HepG2 (cell line): ENCODE results near the gene DDHD1. TPM values are rescaled to one million over a fixed set of nuclear protein-coding genes. Genes with fewer than 3 reads are reported as not detected.

Experiments used
- ATAD3A ChIP-seq: sonication (generic); formaldehyde crosslinking; IDR thresholded peaks from 2 replicates; pipeline ENCODE4 v1.4.0; 2020; ENCODE audit warnings: missing genetic modification reagents
- CHD2 ChIP-seq: IDR thresholded peaks from 2 replicates; pipeline ENCODE4 v1.6.1; 2011; ENCODE audit warnings: low read depth, low read length, improper control_type of control experiment
- ETV5 ChIP-seq: IDR thresholded peaks from 2 replicates; pipeline ENCODE4 v1.6.1; 2018; ENCODE audit warnings: missing biosample characterization, missing genetic modification reagents, inconsistent platforms, borderline replicate concordance
- FIP1L1 ChIP-seq: fragments of 200-400 bp; formaldehyde crosslinking; IDR thresholded peaks from 2 replicates; pipeline ENCODE4 v1.6.1; 2018; ENCODE audit warnings: low read depth, mild to moderate bottlenecking, low read length, moderate library complexity, borderline replicate concordance; ENCODE audit not compliant: insufficient read depth
- GATAD1 ChIP-seq: IDR thresholded peaks from 2 replicates; pipeline ENCODE4 v1.6.1; 2016; ENCODE audit warnings: missing genetic modification reagents, missing compliant biosample characterization
- HDAC6 ChIP-seq: fragments of 200-600 bp; sonication (generic); IDR thresholded peaks from 2 replicates; pipeline ENCODE4 v1.7.0; 2017; ENCODE audit warnings: mild to moderate bottlenecking, antibody characterized with exemption, low read length, low read depth
- HMGA1 ChIP-seq: sonication (generic); formaldehyde crosslinking; conservative IDR thresholded peaks from 2 replicates; pipeline ENCODE4 v1.4.0; 2020; ENCODE audit warnings: missing genetic modification reagents
- KDM5B ChIP-seq: sonication (generic); formaldehyde crosslinking; IDR thresholded peaks from 2 replicates; pipeline ENCODE4 v1.4.0; 2020; ENCODE audit warnings: missing genetic modification reagents, mild to moderate bottlenecking, borderline replicate concordance
- MTA3 ChIP-seq: sonication (generic); formaldehyde crosslinking; IDR thresholded peaks from 2 replicates; pipeline ENCODE4 v1.4.0; 2020; ENCODE audit warnings: missing genetic modification reagents
- NFE2 ChIP-seq: sonication (generic); formaldehyde crosslinking; IDR thresholded peaks from 2 replicates; pipeline ENCODE4 v1.4.0; 2020; ENCODE audit warnings: missing genetic modification reagents
- PHF8 ChIP-seq: sonication (generic); formaldehyde crosslinking; IDR thresholded peaks from 2 replicates; pipeline ENCODE4 v1.5.0; 2020; ENCODE audit warnings: missing genetic modification reagents
- POGZ ChIP-seq: sonication (generic); formaldehyde crosslinking; IDR thresholded peaks from 2 replicates; pipeline ENCODE4 v1.4.0; 2020; ENCODE audit warnings: mild to moderate bottlenecking, missing genetic modification reagents
- RFX5 ChIP-seq: IDR thresholded peaks from 2 replicates; pipeline ENCODE4 v1.6.1; 2011; ENCODE audit warnings: low read depth, low read length, improper control_type of control experiment
- RFXAP ChIP-seq: sonication (generic); formaldehyde crosslinking; IDR thresholded peaks from 2 replicates; pipeline ENCODE4 v1.4.0; 2020; ENCODE audit warnings: missing genetic modification reagents, borderline replicate concordance
- THYN1 ChIP-seq: sonication (generic); formaldehyde crosslinking; IDR thresholded peaks from 2 replicates; pipeline ENCODE4 v1.8.1; 2023; ENCODE audit warnings: low read depth, mild to moderate bottlenecking, moderate library complexity, missing genetic modification reagents, borderline replicate concordance
- ZBTB42 ChIP-seq: sonication (generic); formaldehyde crosslinking; IDR thresholded peaks from 2 replicates; pipeline ENCODE4 v1.5.0; 2020; ENCODE audit warnings: mild to moderate bottlenecking, missing genetic modification reagents
- ZFP90 ChIP-seq: sonication (generic); formaldehyde crosslinking; IDR thresholded peaks from 2 replicates; pipeline ENCODE4 v1.8.0; 2022; ENCODE audit warnings: missing genetic modification reagents, mild to moderate bottlenecking, inconsistent platforms, borderline replicate concordance
- ZMYM3 ChIP-seq: sonication (generic); formaldehyde crosslinking; IDR thresholded peaks from 2 replicates; pipeline ENCODE4 v1.5.1; 2020; ENCODE audit warnings: mild to moderate bottlenecking, missing genetic modification reagents
- ZNF180 ChIP-seq: sonication (generic); formaldehyde crosslinking; IDR thresholded peaks from 2 replicates; pipeline ENCODE4 v1.4.0; 2020; ENCODE audit warnings: low read depth, missing genetic modification reagents, borderline replicate concordance
- ZNF205 ChIP-seq: IDR thresholded peaks from 2 replicates; pipeline ENCODE4 v1.6.1; 2018; ENCODE audit warnings: missing biosample characterization, missing genetic modification reagents
- ZNF264 ChIP-seq: sonication (generic); formaldehyde crosslinking; IDR thresholded peaks from 2 replicates; pipeline ENCODE4 v1.4.0; 2020; ENCODE audit warnings: missing genetic modification reagents
- ZNF33B ChIP-seq: sonication (generic); formaldehyde crosslinking; IDR thresholded peaks from 2 replicates; pipeline ENCODE4 v1.5.1; 2020; ENCODE audit warnings: mild to moderate bottlenecking, missing genetic modification reagents
- ZNF713 ChIP-seq: sonication (generic); formaldehyde crosslinking; IDR thresholded peaks from 2 replicates; pipeline ENCODE4 v1.4.0; 2020; ENCODE audit warnings: mild to moderate bottlenecking, missing genetic modification reagents
- ZNF737 ChIP-seq: sonication (generic); formaldehyde crosslinking; IDR thresholded peaks from 2 replicates; pipeline ENCODE4 v1.5.0; 2020; ENCODE audit warnings: missing genetic modification reagents, mild to moderate bottlenecking, borderline replicate concordance
- ZSCAN9 ChIP-seq: IDR thresholded peaks from 2 replicates; pipeline ENCODE4 v1.6.1; 2016; ENCODE audit warnings: borderline replicate concordance
- ZZZ3 ChIP-seq: sonication (generic); formaldehyde crosslinking; IDR thresholded peaks from 2 replicates; pipeline ENCODE4 v1.4.0; 2020; ENCODE audit warnings: missing genetic modification reagents, mild to moderate bottlenecking, borderline replicate concordance
- polyA plus RNA-seq, 8 experiments: library from polyadenylated mRNA; depleted of rRNA in 3 of 8; stranded (reverse) in 7 of 8; unstranded in 1 of 8; fragments of >200 nt; fragmentation: Illumina TruSeq in 4 of 8; extraction: Trizol in 4 of 8; gene quantifications; 2 replicates each; pipeline versions ENCODE4 v1.2.1 to v1.2.3, GENCODE V29; 2011 to 2016; ENCODE audit warnings: low read depth in 4 of 8, missing spikeins in 1 of 8, mixed read lengths in 1 of 8; ENCODE audit not compliant: insufficient read depth in 1 of 8
- total RNA-seq, 5 experiments: library from RNA; depleted of rRNA; stranded (reverse); fragments of >200 nt; fragmentation: Illumina TruSeq; extraction: Trizol; gene quantifications; 2 replicates each; pipeline ENCODE4 v1.2.3, GENCODE V29; 2016; ENCODE audit warnings: low read depth in 1 of 5
- TF ChIP-seq, protein P1 (sequence below): fragments of 450-650 bp; IDR thresholded peaks from 2 replicates; pipeline ENCODE4 v1.6.1; 2016
- TF ChIP-seq, protein P2 (sequence below): sonication (generic); formaldehyde crosslinking; IDR thresholded peaks from 2 replicates; pipeline ENCODE4 v1.8.0; 2022; ENCODE audit warnings: missing genetic modification reagents, mild to moderate bottlenecking, borderline replicate concordance
- TF ChIP-seq, protein P3 (sequence below): sonication (generic); formaldehyde crosslinking; conservative IDR thresholded peaks from 2 replicates; pipeline ENCODE4 v1.4.0; 2020; ENCODE audit warnings: missing genetic modification reagents

The DDHD1 gene
- total and polyA plus RNA-seq, 2 of the 13 experiments (the other 11 are each of a cell fraction or from before 2014, with no cell fraction given), result 4.6 to 8.3 TPM

DNA sequence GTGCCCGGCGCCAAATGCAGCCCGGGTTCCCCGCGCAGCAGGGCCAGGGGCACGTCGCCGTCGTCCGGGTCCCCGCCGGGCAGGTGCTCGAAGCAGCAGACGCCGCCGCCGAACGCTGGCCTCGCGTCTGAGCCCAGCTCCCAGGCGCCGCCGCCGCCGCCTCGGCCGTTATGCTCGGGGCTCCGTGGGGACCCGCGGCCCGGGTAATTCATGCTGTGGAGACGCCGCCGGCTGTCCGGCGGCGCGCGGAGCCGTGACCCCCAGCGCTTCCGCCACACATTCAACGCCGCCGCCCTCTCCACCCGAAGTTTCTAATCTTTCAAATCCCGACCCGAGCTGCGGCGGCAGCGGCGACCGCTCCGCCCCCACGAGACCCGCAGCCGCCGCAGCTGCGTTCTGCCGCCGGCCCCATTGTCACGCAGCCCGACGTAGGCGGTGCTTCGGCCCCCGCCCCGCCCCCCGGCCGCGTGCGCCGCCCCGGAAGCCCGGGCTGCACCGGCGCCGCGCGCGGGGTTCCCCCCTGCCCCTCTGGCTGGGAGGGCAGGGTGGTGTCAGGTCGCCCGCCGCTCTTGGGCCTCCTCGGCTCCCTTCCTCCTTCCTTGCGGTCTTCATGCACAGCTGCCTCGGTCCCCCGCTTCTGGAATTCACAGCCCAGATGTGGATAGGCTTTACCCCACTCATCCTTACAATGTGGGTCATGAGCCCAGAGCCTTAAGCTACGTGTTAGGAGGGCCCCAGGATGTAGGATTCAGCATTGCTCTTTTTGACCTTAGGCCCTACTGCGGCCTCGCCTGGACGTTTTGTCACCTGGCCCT is at the start of gene DDHD1 (continued):
- TF ChIP-seq, protein P1, sequence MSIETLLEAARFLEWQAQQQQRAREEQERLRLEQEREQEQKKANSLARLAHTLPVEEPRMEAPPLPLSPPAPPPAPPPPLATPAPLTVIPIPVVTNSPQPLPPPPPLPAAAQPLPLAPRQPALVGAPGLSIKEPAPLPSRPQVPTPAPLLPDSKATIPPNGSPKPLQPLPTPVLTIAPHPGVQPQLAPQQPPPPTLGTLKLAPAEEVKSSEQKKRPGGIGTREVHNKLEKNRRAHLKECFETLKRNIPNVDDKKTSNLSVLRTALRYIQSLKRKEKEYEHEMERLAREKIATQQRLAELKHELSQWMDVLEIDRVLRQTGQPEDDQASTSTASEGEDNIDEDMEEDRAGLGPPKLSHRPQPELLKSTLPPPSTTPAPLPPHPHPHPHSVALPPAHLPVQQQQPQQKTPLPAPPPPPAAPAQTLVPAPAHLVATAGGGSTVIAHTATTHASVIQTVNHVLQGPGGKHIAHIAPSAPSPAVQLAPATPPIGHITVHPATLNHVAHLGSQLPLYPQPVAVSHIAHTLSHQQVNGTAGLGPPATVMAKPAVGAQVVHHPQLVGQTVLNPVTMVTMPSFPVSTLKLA, result no peak
- TF ChIP-seq HDAC6 (no peak), POGZ (CRISPR knock-in tag) (peak; percentile 46; the same call in 1 of the 2 replicates), ZSCAN9 (0 out of 2 replicates have a peak, but pooled peaks have one; percentile 39), ZFP90 (no peak), ZNF713 (CRISPR knock-in tag) (no peak), ZNF264 (CRISPR knock-in tag) (no peak), RFXAP (CRISPR knock-in tag) (no peak), FIP1L1 (no peak), NFE2 (CRISPR knock-in tag) (no peak), ZBTB42 (CRISPR knock-in tag) (no peak), HMGA1 (CRISPR knock-in tag) (no peak), ZZZ3 (CRISPR knock-in tag) (no peak), ETV5 (CRISPR knock-in tag) (peak; percentile 66; the same call in 1 of the 2 replicates), CHD2 (no peak), PHF8 (peak; percentile 75), RFX5 (no peak), ZNF33B (CRISPR knock-in tag) (0 out of 2 replicates have a peak, but pooled peaks have one; percentile 34), ATAD3A (CRISPR knock-in tag) (no peak), ZNF180 (CRISPR knock-in tag) (no peak), ZNF205 (CRISPR knock-in tag) (peak; percentile 50; the same call in 1 of the 2 replicates), ZMYM3 (CRISPR knock-in tag) (no peak), KDM5B (peak; percentile 48; the same call in 1 of the 2 replicates), GATAD1 (CRISPR knock-in tag) (peak; percentile 13; the same call in 1 of the 2 replicates), MTA3 (CRISPR knock-in tag) (no peak), ZNF737 (no peak), THYN1 (CRISPR knock-in tag) (no peak)
- TF ChIP-seq, protein P2, sequence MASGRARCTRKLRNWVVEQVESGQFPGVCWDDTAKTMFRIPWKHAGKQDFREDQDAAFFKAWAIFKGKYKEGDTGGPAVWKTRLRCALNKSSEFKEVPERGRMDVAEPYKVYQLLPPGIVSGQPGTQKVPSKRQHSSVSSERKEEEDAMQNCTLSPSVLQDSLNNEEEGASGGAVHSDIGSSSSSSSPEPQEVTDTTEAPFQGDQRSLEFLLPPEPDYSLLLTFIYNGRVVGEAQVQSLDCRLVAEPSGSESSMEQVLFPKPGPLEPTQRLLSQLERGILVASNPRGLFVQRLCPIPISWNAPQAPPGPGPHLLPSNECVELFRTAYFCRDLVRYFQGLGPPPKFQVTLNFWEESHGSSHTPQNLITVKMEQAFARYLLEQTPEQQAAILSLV (CRISPR knock-in tag), result no peak
- TF ChIP-seq, protein P3, sequence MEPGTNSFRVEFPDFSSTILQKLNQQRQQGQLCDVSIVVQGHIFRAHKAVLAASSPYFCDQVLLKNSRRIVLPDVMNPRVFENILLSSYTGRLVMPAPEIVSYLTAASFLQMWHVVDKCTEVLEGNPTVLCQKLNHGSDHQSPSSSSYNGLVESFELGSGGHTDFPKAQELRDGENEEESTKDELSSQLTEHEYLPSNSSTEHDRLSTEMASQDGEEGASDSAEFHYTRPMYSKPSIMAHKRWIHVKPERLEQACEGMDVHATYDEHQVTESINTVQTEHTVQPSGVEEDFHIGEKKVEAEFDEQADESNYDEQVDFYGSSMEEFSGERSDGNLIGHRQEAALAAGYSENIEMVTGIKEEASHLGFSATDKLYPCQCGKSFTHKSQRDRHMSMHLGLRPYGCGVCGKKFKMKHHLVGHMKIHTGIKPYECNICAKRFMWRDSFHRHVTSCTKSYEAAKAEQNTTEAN (CRISPR knock-in tag), result no peak
